Endodermal cell (in vitro differentiated cells): ENCODE data around the gene NRL. TPM values are rescaled to one million over a fixed set of nuclear protein-coding genes. Genes with fewer than 3 reads are reported as not detected.

Experiments used
- DNase-seq: peaks from one replicate; pipeline ENCODE4 v3.0.0-alpha.2; 2017
- H3K27ac ChIP-seq: 2 replicates; pipeline ENCODE4 v1.5.1; 2013; ENCODE audit warnings: mild to moderate bottlenecking, low read depth, low read length, moderate library complexity
- H3K27me3 ChIP-seq: 2 replicates; pipeline ENCODE4 v1.6.1; 2013; ENCODE audit warnings: mild to moderate bottlenecking, low read length, moderate library complexity; ENCODE audit not compliant: insufficient read depth, control insufficient read depth, poor library complexity, severe bottlenecking
- H3K36me3 ChIP-seq: 2 replicates; pipeline ENCODE4 v1.7.0; 2013; ENCODE audit warnings: mild to moderate bottlenecking, low read length, moderate library complexity; ENCODE audit not compliant: control insufficient read depth, insufficient read depth
- H3K4me1 ChIP-seq: one replicate; pipeline ENCODE4 v1.7.0; 2013; ENCODE audit warnings: low read length; ENCODE audit not compliant: control insufficient read depth, insufficient read depth
- H3K4me3 ChIP-seq: 2 replicates; pipeline ENCODE4 v1.5.1; 2013; ENCODE audit warnings: mild to moderate bottlenecking, low read length, moderate library complexity
- H3K9ac ChIP-seq: 2 replicates; pipeline ENCODE4 v1.6.1; 2013; ENCODE audit warnings: mild to moderate bottlenecking, low read length, moderate library complexity; ENCODE audit not compliant: poor library complexity, severe bottlenecking; ENCODE audit errors: extremely low read depth
- H3K9me3 ChIP-seq: 2 replicates; pipeline ENCODE4 v1.6.1; 2013; ENCODE audit warnings: mild to moderate bottlenecking, low read length, moderate library complexity; ENCODE audit not compliant: control insufficient read depth
- H3K27ac Mint-ChIP-seq: 2 replicates; pipeline ENCODE4 v1.8.0; 2020; ENCODE audit warnings: mixed read lengths
- H3K27me3 Mint-ChIP-seq: 2 replicates; pipeline ENCODE4 v1.8.0; 2021; ENCODE audit warnings: mild to moderate bottlenecking, mixed read lengths; ENCODE audit not compliant: insufficient read depth
- H3K36me3 Mint-ChIP-seq: 2 replicates; pipeline ENCODE4 v1.8.0; 2020; ENCODE audit warnings: low read depth, mixed read lengths
- H3K4me1 Mint-ChIP-seq: 2 replicates; pipeline ENCODE4 v1.8.0; 2020; ENCODE audit warnings: mixed read lengths
- H3K4me3 Mint-ChIP-seq: 2 replicates; pipeline ENCODE4 v1.8.0; 2020; ENCODE audit warnings: mild to moderate bottlenecking, moderate library complexity, mixed read lengths
- H3K9me3 Mint-ChIP-seq: 2 replicates; pipeline ENCODE4 v1.8.0; 2020; ENCODE audit warnings: mild to moderate bottlenecking, mixed read lengths
- WGBS, 2 experiments: methylation state at CpG; one replicate each; pipeline versions ENCODE4 v1.1.5 to v1.1.7; 2013; ENCODE audit warnings: missing lambda C conversion rate in 2 of 2, mixed read lengths in 1 of 2; ENCODE audit not compliant: insufficient coverage in 1 of 2, insufficient read length in 1 of 2; 5-methylcytosine and 5-hydroxymethylcytosine counted together
- total RNA-seq, 2 donors: library from RNA; stranded (reverse); fragmentation: NEBNext Ultra II Directional in 1 of 2; extraction: Animal tissue kit (Norgen Biotek cat#: 25700) in 1 of 2; gene quantifications; 2 replicates in 1 of 2; 3 replicates in 1 of 2; pipeline ENCODE4 v1.2.1, GENCODE V29; 2021
- TF ChIP-seq, protein P1 (sequence below): fragments of 200-600 bp; sonication (generic); conservative IDR thresholded peaks from 2 replicates; pipeline ENCODE4 v1.5.0; 2021; ENCODE audit warnings: antibody characterized with exemption, mild to moderate bottlenecking

The NRL gene
- total RNA-seq, 2 donors from 2014 or later = 1.9 TPM

DNA sequence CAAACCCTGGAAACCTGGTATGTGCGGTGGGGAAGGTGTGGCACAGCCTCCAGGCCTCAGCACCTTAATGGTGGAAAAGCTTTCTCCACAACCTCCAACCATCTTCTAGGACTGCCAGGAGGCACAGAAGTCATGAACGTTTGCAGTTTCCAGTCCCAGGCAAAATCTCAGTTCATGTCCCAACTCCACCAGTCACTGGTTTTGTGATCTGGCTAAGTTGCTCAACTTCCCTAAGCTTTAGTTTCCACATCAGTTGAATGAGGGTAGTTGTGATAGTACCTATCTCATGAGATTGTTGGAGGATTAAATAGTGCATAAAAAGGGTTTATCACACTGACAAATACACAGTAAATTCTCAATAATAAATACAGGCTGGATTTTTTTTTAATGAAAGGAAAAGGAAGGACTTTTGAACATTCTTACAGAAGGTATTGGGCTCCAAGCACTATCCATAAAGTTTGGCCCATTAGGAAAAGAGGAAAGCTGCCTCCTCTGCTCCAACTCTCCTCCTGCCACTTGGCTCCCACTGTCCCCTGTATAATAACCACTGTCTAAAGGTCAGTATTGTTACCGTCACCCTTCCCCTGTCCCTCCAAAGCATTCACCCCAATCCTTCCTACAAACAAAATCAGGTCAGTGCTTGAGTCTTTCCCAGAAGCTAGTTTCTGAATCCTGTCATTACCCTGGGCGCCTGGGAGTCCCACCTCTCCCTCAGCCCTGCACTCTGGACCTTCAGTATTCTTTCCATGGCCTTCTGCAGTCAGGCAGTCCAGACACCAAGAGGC is 14.4 kb downstream of the NRL start:
- Mint-ChIP-seq H3K4me3 (no peak overlapping the region), H3K27me3 (no peaks in the 10 kb centered on the region), H3K9me3 (peaks cover 23% of the 10 kb centered on the region), H3K4me1 (peaks cover 5% of the 10 kb centered on the region), H3K36me3 (peaks cover 55% of the 10 kb centered on the region), H3K27ac (no peak overlapping the region)
- peaks cover 23% of the 10 kb centered on the region for H3K9me3 ChIP-seq
- WGBS, 2 experiments = 88 to 95% methylated on average over 3 to 4 of the region's 4 CpGs
- no peaks in the 10 kb centered on the region for H3K27me3 ChIP-seq
- H3K9ac ChIP-seq = no peak overlapping the region
- no peak overlapping the region for H3K4me3 ChIP-seq
- H3K36me3 ChIP-seq = peaks cover 8% of the 10 kb centered on the region
- TF ChIP-seq, protein P1, sequence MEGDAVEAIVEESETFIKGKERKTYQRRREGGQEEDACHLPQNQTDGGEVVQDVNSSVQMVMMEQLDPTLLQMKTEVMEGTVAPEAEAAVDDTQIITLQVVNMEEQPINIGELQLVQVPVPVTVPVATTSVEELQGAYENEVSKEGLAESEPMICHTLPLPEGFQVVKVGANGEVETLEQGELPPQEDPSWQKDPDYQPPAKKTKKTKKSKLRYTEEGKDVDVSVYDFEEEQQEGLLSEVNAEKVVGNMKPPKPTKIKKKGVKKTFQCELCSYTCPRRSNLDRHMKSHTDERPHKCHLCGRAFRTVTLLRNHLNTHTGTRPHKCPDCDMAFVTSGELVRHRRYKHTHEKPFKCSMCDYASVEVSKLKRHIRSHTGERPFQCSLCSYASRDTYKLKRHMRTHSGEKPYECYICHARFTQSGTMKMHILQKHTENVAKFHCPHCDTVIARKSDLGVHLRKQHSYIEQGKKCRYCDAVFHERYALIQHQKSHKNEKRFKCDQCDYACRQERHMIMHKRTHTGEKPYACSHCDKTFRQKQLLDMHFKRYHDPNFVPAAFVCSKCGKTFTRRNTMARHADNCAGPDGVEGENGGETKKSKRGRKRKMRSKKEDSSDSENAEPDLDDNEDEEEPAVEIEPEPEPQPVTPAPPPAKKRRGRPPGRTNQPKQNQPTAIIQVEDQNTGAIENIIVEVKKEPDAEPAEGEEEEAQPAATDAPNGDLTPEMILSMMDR = no peak
- no peaks in the 10 kb centered on the region for H3K4me1 ChIP-seq
- no peak overlapping the region for H3K27ac ChIP-seq
- no peak for DNase-seq

DNA sequence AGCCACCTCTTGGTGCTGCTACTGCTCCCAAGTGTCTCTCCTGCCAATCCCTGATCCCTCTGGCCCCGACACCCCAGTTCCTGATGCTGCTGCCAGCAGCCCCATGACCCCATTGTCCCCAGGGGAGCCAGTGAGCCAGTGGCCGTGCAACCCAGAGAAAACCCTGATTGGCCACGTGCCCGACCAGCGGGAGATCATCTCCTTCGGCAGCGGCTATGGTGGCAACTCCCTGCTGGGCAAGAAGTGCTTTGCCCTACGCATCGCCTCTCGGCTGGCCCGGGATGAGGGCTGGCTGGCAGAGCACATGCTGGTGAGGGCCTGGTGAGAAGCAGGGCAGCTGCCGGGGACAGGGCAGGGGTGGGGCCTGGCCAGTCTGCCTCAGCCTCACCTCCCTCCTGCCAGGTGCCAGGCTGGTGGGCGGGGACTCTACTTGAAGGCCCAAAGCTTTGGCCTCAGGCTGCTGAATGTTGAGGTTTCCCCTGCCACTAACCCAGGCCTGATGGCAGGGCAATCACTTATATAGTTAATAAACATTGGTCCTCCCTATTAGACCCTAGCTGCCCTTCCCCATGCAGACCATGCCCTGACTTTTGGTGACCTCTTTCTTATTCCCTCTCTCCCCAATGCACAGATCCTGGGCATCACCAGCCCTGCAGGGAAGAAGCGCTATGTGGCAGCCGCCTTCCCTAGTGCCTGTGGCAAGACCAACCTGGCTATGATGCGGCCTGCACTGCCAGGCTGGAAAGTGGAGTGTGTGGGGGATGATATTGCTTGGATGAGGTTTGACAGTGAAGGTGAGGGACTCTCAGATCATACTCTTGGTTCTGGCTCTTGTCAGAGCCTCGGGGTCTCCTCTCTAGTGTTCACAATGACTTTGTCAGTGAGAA is 15.6 kb downstream of the NRL start:
- no peak for DNase-seq
- Mint-ChIP-seq H3K9me3 (peaks cover 12% of the 10 kb centered on the region), H3K4me3 (no peak overlapping the region), H3K36me3 (peaks cover 46% of the 10 kb centered on the region), H3K27ac (no peak overlapping the region), H3K4me1 (peaks cover 10% of the 10 kb centered on the region), H3K27me3 (no peaks in the 10 kb centered on the region)
- no peak overlapping the region for H3K9ac ChIP-seq
- H3K36me3 ChIP-seq = peaks cover 7% of the 10 kb centered on the region
- 91 to 100% methylated on average over 4 to 17 of the region's 17 CpGs for WGBS, 2 experiments
- TF ChIP-seq, protein P1 = no peak
- H3K4me1 ChIP-seq = no peaks in the 10 kb centered on the region
- H3K9me3 ChIP-seq = peaks cover 11% of the 10 kb centered on the region
- H3K27ac ChIP-seq = no peak overlapping the region
- no peak overlapping the region for H3K4me3 ChIP-seq
- no peaks in the 10 kb centered on the region for H3K27me3 ChIP-seq

DNA sequence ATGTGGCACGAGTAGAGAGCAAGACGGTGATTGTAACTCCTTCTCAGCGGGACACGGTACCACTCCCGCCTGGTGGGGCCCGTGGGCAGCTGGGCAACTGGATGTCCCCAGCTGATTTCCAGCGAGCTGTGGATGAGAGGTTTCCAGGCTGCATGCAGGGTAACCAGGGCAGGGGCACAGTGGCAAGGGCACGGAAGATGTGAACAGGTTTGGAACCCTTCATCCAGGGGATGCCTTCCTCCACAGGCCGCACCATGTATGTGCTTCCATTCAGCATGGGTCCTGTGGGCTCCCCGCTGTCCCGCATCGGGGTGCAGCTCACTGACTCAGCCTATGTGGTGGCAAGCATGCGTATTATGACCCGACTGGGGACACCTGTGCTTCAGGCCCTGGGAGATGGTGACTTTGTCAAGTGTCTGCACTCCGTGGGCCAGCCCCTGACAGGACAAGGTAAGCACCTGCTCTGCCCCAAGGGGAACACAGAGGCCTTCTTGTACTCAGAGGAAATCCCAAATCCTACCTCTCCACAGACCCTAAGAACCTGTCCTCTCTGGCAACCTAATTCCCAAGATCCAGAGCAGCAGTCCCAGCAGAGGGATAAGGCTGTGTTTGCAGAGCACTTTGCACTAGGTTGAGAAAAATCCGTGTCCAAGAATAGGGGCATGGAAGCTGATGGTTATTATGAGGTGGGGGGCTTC is 16.4 kb downstream of the NRL start:
- H3K27ac ChIP-seq = no peak overlapping the region
- Mint-ChIP-seq H3K4me1 (peaks cover 13% of the 10 kb centered on the region), H3K27ac (no peak overlapping the region), H3K9me3 (peaks cover 5% of the 10 kb centered on the region), H3K27me3 (peaks cover 2% of the 10 kb centered on the region), H3K36me3 (peaks cover 38% of the 10 kb centered on the region), H3K4me3 (no peak overlapping the region)
- no peaks in the 10 kb centered on the region for H3K4me1 ChIP-seq
- no peak overlapping the region for H3K9ac ChIP-seq
- H3K36me3 ChIP-seq = no peaks in the 10 kb centered on the region
- TF ChIP-seq, protein P1 = no peak
- no peak for DNase-seq
- H3K4me3 ChIP-seq = no peak overlapping the region
- H3K9me3 ChIP-seq = peaks cover 4% of the 10 kb centered on the region
- 90 to 96% methylated on average over 9 to 16 of the region's 16 CpGs for WGBS, 2 experiments
- no peaks in the 10 kb centered on the region for H3K27me3 ChIP-seq
